ENCODE measurements around the gene PSKH1. TPM values are rescaled to one million over a fixed set of nuclear protein-coding genes. Genes with fewer than 3 reads are reported as not detected.
"Not testable (repeated sequence)": the region's sequence is repeated elsewhere in the genome, so short reads cannot be mapped to it uniquely, and the experiment has no call there.

Gene PSKH1
- total RNA-seq, 1 experiment from 2014 or later = 21.7 TPM

DNA sequence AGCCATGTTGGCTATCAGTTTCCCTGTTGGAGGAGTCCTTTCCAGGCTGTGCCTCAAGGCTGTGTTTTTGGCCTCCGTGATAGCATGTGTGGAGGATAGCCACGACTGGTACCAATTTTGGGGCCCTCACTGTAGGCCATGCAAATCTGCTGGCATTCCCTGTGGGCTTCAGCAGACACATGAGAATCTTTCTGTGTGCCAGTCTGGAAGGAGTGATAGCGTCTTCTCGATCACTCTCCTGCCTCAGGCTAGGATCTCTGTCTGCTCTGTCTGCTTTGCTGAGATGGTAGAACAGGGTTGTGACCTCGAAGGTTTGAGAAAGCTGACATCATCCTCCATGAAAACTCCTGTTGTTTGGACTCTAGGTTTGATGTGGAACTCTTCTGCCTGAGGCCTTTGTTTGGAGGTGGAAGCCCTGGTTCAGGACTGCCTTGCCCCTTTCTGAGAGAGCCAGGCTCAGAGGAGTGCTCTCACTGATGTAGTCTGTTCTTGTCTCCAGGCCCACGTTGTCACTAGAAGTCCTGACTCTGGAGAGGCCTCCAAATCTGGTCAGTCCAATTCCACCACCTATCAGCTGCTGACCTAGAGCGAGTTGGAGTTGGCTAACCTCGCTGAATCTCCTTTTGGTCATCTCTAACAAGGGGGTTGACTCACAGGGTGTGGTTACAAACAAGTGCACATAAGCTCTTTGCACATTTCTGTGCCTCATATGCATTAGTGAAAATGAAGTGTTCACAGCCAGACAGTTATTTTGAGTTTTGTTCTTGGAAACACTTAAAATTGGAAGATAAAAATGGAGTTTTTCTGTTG, 32.3 kb upstream of the PSKH1 start:
- H3K4me1 Mint-ChIP-seq (ENCODE audit: insufficient read depth, unreplicated experiment) = peaks cover 45% of the 10 kb centered on the region
- ChIA-PET CTCF (interaction anchor here (0.6 to 7.5 kb wide), 7 partner anchors 8 to 188 kb away, joined by 3 to 54 read pairs (median 6); partner anchors contain the start of gene NUTF2), POLR2A (interaction anchor here (0.6 to 9.4 kb wide), 11 partner anchors 10 to 1308 kb away, joined by 3 to 141 read pairs (median 5); partner anchors contain the start of genes CENPT, EDC4, NRN1L and NUTF2)
- intact Hi-C loops (cut with micrococcal nuclease) = loop anchor here (2.0 kb wide), 1 partner anchor 16 kb away; no protein-coding TSS in a partner anchor
- TSS peak; percentile 36 for BruUV-seq (replicated peaks)
- peak; percentile 58 for DNase-seq (ENCODE audit: unreplicated experiment)
- H3K4me3 Mint-ChIP-seq (ENCODE audit: unreplicated experiment) = peak overlapping the region; percentile 38
- H3K36me3 Mint-ChIP-seq (ENCODE audit: insufficient read depth, unreplicated experiment) = peaks cover 48% of the 10 kb centered on the region
- no peaks in the 10 kb centered on the region for H3K27me3 Mint-ChIP-seq (ENCODE audit: insufficient read depth, unreplicated experiment)
- H3K27ac Mint-ChIP-seq (ENCODE audit: low read depth, unreplicated experiment) = peak overlapping the region; percentile 92
- H3K9me3 Mint-ChIP-seq (ENCODE audit: unreplicated experiment) = no peaks in the 10 kb centered on the region
- TF ChIP-seq, protein P1, sequence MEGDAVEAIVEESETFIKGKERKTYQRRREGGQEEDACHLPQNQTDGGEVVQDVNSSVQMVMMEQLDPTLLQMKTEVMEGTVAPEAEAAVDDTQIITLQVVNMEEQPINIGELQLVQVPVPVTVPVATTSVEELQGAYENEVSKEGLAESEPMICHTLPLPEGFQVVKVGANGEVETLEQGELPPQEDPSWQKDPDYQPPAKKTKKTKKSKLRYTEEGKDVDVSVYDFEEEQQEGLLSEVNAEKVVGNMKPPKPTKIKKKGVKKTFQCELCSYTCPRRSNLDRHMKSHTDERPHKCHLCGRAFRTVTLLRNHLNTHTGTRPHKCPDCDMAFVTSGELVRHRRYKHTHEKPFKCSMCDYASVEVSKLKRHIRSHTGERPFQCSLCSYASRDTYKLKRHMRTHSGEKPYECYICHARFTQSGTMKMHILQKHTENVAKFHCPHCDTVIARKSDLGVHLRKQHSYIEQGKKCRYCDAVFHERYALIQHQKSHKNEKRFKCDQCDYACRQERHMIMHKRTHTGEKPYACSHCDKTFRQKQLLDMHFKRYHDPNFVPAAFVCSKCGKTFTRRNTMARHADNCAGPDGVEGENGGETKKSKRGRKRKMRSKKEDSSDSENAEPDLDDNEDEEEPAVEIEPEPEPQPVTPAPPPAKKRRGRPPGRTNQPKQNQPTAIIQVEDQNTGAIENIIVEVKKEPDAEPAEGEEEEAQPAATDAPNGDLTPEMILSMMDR (IDR thresholded peaks at IDR 0.05; ENCODE audit: unreplicated experiment) = no peak

- TF ChIP-seq, protein P1 (IDR thresholded peaks at IDR 0.05; ENCODE audit: unreplicated experiment) = no peak
These were observed 31.2 kb upstream of the PSKH1 start for GRCh38 chr16:67861877-67862276.

GRCh38 chr16:67862623-67863583, 30.2 kb upstream of the PSKH1 start:
- H3K4me3 Mint-ChIP-seq (ENCODE audit: unreplicated experiment) = peak overlapping the region; percentile 11
- intact Hi-C loops (cut with micrococcal nuclease) = no loop called here
- H3K36me3 Mint-ChIP-seq (ENCODE audit: insufficient read depth, unreplicated experiment) = peaks cover 62% of the 10 kb centered on the region
- no peaks in the 10 kb centered on the region for H3K27me3 Mint-ChIP-seq (ENCODE audit: insufficient read depth, unreplicated experiment)
- ChIA-PET CTCF (interaction anchor here (0.6 to 7.5 kb wide), 17 partner anchors 10 to 372 kb away, joined by 3 to 54 read pairs (median 3); partner anchors contain the start of genes NRN1L, NUTF2, RIPOR1 and TSNAXIP1), POLR2A (interaction anchor here (0.6 to 9.4 kb wide), 13 partner anchors 8 to 229 kb away, joined by 3 to 141 read pairs (median 6); partner anchors contain the start of genes CENPT, DDX28, DUS2 and EDC4)
- BruUV-seq (replicated peaks) = no TSS peak
- peak overlapping the region; percentile 96 for H3K27ac Mint-ChIP-seq (ENCODE audit: low read depth, unreplicated experiment)
- TF ChIP-seq, protein P1 (IDR thresholded peaks at IDR 0.05; ENCODE audit: unreplicated experiment) = no peak
- H3K9me3 Mint-ChIP-seq (ENCODE audit: unreplicated experiment) = no peaks in the 10 kb centered on the region
- H3K4me1 Mint-ChIP-seq (ENCODE audit: insufficient read depth, unreplicated experiment) = peaks cover 33% of the 10 kb centered on the region
- peak; percentile 60 for DNase-seq (ENCODE audit: unreplicated experiment)

More at GRCh38 chr16:67861877-67862276, 31.2 kb upstream of the PSKH1 start:
- no TSS peak for BruUV-seq (replicated peaks)
- POLR2A ChIA-PET = interaction anchor here (0.9 to 9.4 kb wide), 9 partner anchors 9 to 74 kb away, joined by 3 to 141 read pairs (median 8); partner anchors contain the start of genes CENPT, EDC4, NRN1L and NUTF2
- CTCF ChIA-PET = interaction anchor here (0.6 to 7.5 kb wide), 8 partner anchors 16 to 481 kb away, joined by 3 to 54 read pairs (median 4); partner anchors contain the start of genes NRN1L and NUTF2
- H3K36me3 Mint-ChIP-seq (ENCODE audit: insufficient read depth, unreplicated experiment) = peaks cover 51% of the 10 kb centered on the region
- H3K4me3 Mint-ChIP-seq (ENCODE audit: unreplicated experiment) = no peak overlapping the region
- no peaks in the 10 kb centered on the region for H3K9me3 Mint-ChIP-seq (ENCODE audit: unreplicated experiment)
- intact Hi-C loops (cut with micrococcal nuclease) = loop anchor here (2.0 kb wide), 1 partner anchor 17 kb away; no protein-coding TSS in a partner anchor
- H3K27ac Mint-ChIP-seq (ENCODE audit: low read depth, unreplicated experiment) = peak overlapping the region; percentile 92
- no peaks in the 10 kb centered on the region for H3K27me3 Mint-ChIP-seq (ENCODE audit: insufficient read depth, unreplicated experiment)
- H3K4me1 Mint-ChIP-seq (ENCODE audit: insufficient read depth, unreplicated experiment) = peaks cover 44% of the 10 kb centered on the region
- DNase-seq (ENCODE audit: unreplicated experiment) = no peak

DNA sequence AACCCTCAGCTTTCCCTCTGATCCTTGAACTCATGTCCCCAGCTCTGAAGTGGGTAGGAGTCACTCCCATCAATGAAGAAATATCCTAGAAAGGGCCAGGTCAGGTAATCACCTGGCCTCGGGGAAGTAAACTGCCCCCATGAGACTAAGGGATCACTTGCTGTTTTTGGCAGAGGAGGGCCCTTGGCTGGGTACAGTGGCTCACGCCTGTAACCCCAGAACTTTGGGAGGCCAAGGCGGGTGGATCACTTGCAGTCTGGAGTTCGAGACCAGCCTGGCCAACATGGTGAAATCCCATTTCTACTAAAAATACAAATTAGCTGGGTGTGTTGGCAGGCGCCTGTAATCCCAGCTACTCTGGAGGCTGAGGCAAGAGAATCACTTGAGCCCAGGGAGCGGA, 29.0 kb upstream of the PSKH1 start:
- ChIA-PET CTCF (interaction anchor here (0.6 to 7.5 kb wide), 5 partner anchors 18 to 219 kb away, joined by 3 to 54 read pairs (median 3); partner anchors contain the start of gene CARMIL2), POLR2A (interaction anchor here (1.2 to 9.4 kb wide), 3 partner anchors 17 to 72 kb away, joined by 3 to 141 read pairs (median 9); partner anchors contain the start of genes CENPT, NUTF2 and PSMB10)
- Mint-ChIP-seq H3K4me1 (ENCODE audit: insufficient read depth, unreplicated experiment) (peaks cover 26% of the 10 kb centered on the region), H3K27ac (ENCODE audit: low read depth, unreplicated experiment) (peak overlapping the region; percentile 96), H3K36me3 (ENCODE audit: insufficient read depth, unreplicated experiment) (peaks cover 69% of the 10 kb centered on the region)
- H3K27me3 Mint-ChIP-seq (ENCODE audit: insufficient read depth, unreplicated experiment); DNase-seq (ENCODE audit: unreplicated experiment); intact Hi-C loops (cut with micrococcal nuclease); H3K4me3 Mint-ChIP-seq (ENCODE audit: unreplicated experiment); H3K9me3 Mint-ChIP-seq (ENCODE audit: unreplicated experiment); BruUV-seq (replicated peaks): not testable (repeated sequence)
